Measurements from ENCODE around the gene GMDS.
A peak's percentile ranks its signal among the peaks of the same experiment; 100 is the strongest.

Gene GMDS

DNA sequence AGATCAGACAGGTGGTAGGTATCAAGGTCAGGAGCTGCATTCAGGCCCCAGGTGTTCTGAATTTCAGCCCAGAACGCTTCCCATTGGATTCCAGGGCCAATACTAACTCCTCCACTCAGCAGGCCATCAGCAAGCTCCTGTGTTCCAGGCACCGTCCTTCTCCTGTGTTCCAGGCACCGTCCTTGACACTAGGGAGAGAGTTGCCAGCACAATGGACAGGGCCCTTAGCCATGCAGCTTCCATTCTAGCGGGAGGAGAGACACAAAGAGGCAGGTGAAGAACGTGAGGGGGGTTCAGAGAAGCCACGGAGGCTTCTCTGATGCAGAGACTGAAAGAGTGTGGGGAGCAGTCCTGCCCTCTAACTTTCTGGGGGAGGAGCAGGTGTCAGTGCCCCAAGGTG, 558.0 kb downstream of the GMDS start:
- no peak for DNase-seq (ENCODE audit: low read depth)
- no peak overlapping the region for H3K4me3 ChIP-seq (ENCODE audit: control insufficient read depth, low read depth, low read length)
- TF ChIP-seq, protein P1, sequence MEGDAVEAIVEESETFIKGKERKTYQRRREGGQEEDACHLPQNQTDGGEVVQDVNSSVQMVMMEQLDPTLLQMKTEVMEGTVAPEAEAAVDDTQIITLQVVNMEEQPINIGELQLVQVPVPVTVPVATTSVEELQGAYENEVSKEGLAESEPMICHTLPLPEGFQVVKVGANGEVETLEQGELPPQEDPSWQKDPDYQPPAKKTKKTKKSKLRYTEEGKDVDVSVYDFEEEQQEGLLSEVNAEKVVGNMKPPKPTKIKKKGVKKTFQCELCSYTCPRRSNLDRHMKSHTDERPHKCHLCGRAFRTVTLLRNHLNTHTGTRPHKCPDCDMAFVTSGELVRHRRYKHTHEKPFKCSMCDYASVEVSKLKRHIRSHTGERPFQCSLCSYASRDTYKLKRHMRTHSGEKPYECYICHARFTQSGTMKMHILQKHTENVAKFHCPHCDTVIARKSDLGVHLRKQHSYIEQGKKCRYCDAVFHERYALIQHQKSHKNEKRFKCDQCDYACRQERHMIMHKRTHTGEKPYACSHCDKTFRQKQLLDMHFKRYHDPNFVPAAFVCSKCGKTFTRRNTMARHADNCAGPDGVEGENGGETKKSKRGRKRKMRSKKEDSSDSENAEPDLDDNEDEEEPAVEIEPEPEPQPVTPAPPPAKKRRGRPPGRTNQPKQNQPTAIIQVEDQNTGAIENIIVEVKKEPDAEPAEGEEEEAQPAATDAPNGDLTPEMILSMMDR (IDR thresholded peaks at IDR 0.05; ENCODE audit: control insufficient read depth, insufficient read depth, low read depth, low read length, missing control alignments): no peak

DNA sequence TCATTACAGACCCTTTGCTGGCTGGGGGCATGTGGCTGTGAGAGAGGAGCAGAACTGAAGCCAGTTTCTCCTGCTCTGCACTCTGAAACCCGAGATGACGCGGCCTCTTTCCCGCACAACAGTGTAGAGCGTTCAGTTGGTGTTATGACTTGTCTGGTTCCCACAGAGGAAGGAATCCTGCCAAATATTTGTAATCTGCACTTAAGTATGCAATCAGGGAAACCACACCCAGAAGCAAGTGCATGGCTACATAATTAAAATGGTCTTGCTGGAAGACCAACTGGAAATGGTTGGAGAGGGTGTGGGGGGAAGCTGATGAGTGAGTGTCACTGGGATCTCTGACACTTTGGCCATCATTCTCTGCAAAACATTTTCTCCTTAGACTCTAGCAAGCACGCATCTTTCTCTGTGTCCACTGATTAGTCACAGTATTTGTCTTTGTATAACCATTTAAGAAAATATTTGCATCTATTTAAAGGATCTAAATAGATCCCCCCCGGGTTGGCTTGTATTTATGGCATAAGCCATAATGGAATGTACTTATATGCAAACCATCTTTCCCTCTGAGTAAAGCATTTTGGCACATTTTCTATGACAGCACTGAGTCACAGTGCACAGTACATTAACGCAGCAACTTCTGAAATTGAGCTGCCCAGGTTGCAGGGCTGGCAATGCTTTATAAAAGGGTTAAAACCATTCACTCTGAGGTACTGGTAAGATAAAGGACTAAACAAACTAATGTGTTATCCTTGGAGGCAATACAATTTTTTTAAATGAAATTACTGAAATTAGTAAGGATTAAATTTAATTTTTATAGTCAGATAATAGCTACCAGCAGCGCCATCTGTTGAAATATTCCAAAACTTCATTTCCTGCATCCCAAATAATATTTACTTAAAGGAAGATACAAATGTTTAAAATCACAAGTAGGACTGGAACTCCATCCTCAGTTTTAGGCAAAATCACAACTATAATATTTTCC, 559.0 kb downstream of the GMDS start:
- TF ChIP-seq, protein P1 (IDR thresholded peaks at IDR 0.05; ENCODE audit: control insufficient read depth, insufficient read depth, low read depth, low read length, missing control alignments): peak; percentile 22
- H3K4me3 ChIP-seq (ENCODE audit: control insufficient read depth, low read depth, low read length): no peak overlapping the region
- DNase-seq (ENCODE audit: low read depth): peak; percentile 98

DNA sequence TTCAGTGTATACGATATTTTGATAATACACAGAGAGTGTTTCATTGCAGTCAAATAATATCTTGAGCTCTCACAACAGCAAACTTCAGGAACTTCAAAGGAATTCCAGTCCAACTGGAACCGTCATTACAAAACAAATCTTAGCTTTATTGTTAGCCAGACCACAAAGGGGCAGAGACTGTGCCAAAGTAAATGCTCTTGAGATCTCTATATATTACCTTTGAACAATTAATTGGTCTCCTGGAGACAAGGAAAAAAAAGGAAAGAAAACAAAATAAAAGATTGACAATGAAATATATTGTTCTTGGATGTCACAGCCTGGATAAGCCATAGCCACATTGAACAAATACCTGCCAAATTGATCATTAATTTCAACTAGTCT, 565.7 kb downstream of the GMDS start:
- no peak for DNase-seq (ENCODE audit: low read depth)
- no peak overlapping the region for H3K4me3 ChIP-seq (ENCODE audit: control insufficient read depth, low read depth, low read length)
- TF ChIP-seq, protein P1 (IDR thresholded peaks at IDR 0.05; ENCODE audit: control insufficient read depth, insufficient read depth, low read depth, low read length, missing control alignments): no peak

DNA sequence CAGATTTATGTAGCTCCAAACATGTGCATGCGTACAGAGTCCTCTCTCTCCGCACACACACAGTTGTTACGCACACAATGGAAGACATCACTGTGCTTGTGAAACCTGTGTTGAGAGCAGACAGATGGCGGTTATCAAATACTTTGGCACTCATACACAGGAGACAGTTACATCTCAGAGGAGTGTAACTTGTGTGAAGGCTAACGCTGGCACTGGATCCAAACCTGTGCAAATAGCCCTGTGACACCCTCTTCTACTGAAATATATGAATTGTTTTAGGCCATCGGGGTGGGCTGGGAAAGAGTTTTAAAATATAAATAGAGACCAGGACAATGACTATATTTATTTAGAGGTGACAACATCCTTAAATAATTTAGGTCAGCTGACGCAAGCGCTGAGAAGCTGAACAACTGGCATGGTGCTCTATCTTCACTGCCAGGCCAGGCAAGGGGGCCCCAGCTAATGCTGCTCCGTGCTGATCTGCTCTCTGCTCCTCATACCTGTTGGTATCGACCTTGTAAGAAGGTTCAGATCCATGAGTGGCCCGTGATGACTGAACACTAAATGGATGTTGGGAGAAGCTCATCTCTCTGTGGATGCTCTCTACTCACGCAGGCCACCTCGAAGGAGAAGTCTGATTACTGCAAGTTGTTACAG, 566.2 kb downstream of the GMDS start:
- no peak overlapping the region for H3K4me3 ChIP-seq (ENCODE audit: control insufficient read depth, low read depth, low read length)
- DNase-seq (ENCODE audit: low read depth): no peak
- TF ChIP-seq, protein P1 (IDR thresholded peaks at IDR 0.05; ENCODE audit: control insufficient read depth, insufficient read depth, low read depth, low read length, missing control alignments): no peak

DNA sequence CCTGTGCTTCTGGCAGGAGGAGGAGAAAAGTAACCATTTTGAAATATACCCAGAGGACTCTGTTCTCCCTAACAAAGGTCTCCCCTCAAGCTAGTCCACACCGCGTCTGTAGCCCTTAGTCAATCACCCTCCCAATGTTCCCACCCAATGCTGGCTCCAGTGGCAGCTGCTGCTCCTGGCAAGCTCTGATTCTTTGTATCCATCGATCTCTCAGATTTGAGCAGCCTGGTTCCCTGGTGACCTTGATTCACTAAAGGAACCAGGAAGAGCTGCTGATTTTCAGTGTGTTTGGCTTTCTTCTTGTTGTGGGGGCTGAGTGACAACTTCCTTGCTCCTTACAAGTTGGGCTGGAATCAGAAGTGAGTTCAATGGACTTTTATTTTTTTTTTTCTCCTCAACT, 567.2 kb downstream of the GMDS start:
- TF ChIP-seq, protein P1 (IDR thresholded peaks at IDR 0.05; ENCODE audit: control insufficient read depth, insufficient read depth, low read depth, low read length, missing control alignments): no peak
- no peak overlapping the region for H3K4me3 ChIP-seq (ENCODE audit: control insufficient read depth, low read depth, low read length)
- no peak for DNase-seq (ENCODE audit: low read depth)

DNA sequence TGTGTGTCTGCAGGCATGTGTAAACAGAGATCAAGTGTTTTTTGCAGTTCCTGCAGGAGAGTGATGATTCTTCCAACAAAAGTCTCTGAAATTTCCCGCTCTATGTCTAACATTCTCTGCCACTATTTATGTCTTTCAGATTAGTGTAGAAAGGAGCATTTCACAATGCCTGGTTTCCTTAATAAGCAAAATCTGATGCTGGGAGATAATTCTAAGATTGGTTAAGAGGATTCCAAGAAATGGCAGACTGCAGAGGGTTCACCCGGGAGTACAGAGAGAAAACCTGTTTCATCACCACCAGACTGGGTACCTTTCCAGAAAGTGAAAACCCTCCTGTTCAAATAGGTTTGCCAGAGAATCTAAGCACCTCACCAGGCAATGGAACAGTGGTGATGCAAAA, 573.0 kb downstream of the GMDS start:
- DNase-seq (ENCODE audit: low read depth): no peak
- TF ChIP-seq, protein P1 (IDR thresholded peaks at IDR 0.05; ENCODE audit: control insufficient read depth, insufficient read depth, low read depth, low read length, missing control alignments): no peak
- no peak overlapping the region for H3K4me3 ChIP-seq (ENCODE audit: control insufficient read depth, low read depth, low read length)

Measured in AG09309 (cell line).